IPS-18c (cell line): Measurements from ENCODE around the gene CDK2AP2.
"Not testable (repeated sequence)": the region's sequence is repeated elsewhere in the genome, so short reads cannot be mapped to it uniquely, and the experiment has no call there.

Experiments
- H3K4me3 ChIP-seq: 2 replicates; pipeline ENCODE4 v1.7.0; 2013; ENCODE audit warnings: low read depth, mild to moderate bottlenecking, low read length, moderate library complexity; ENCODE audit not compliant: insufficient read depth
- H3K9me3 ChIP-seq: one replicate; pipeline ENCODE4 v1.6.1; 2013; ENCODE audit warnings: mild to moderate bottlenecking, low read length, moderate library complexity; ENCODE audit not compliant: control insufficient read depth, insufficient read depth

Gene CDK2AP2

GRCh38 chr11:67507864-67508485 lies at the start of gene CDK2AP2:
CDK2AP2 (minus strand) TSS chr11:67508162; CDS start chr11:67508082, 80 bp downstream.
- peak within 1 kb of the TSS; percentile 92 for H3K4me3 ChIP-seq
- no peaks in the 10 kb centered on the region for H3K9me3 ChIP-seq

GRCh38 chr11:67556244-67556643 lies 48.3 kb upstream of the CDK2AP2 start:
- Histone ChIP-seq H3K9me3 (no peaks in the 10 kb centered on the region), H3K4me3 (no peak overlapping the region)

GRCh38 chr11:67551697-67552096 lies 43.7 kb upstream of the CDK2AP2 start:
- H3K9me3 ChIP-seq, H3K4me3 ChIP-seq: not testable (repeated sequence)

GRCh38 chr11:67551127-67551526 lies 43.2 kb upstream of the CDK2AP2 start:
- H3K4me3 ChIP-seq = no peak overlapping the region
- peaks cover 5% of the 10 kb centered on the region for H3K9me3 ChIP-seq

GRCh38 chr11:67548555-67549110 lies 40.7 kb upstream of the CDK2AP2 start:
- H3K9me3 ChIP-seq = peaks cover 5% of the 10 kb centered on the region
- H3K4me3 ChIP-seq = no peak overlapping the region

GRCh38 chr11:67548112-67548511 lies 40.1 kb upstream of the CDK2AP2 start:
- not testable (repeated sequence) for H3K4me3 ChIP-seq, H3K9me3 ChIP-seq

- Histone ChIP-seq H3K4me3 (no peak overlapping the region), H3K9me3 (peaks cover 2% of the 10 kb centered on the region)
Observed at GRCh38 chr11:67545280-67545679, 37.3 kb upstream of the CDK2AP2 start.

GRCh38 chr11:67544616-67545242 lies 36.8 kb upstream of the CDK2AP2 start:
- H3K9me3 ChIP-seq = no peaks in the 10 kb centered on the region
- no peak overlapping the region for H3K4me3 ChIP-seq

GRCh38 chr11:67543585-67543984 lies 35.6 kb upstream of the CDK2AP2 start:
- Histone ChIP-seq H3K9me3 (no peaks in the 10 kb centered on the region), H3K4me3 (no peak overlapping the region)

- Histone ChIP-seq H3K9me3 (no peaks in the 10 kb centered on the region), H3K4me3 (no peak overlapping the region)
Observed at GRCh38 chr11:67542971-67543370, 35.0 kb upstream of the CDK2AP2 start.

- H3K4me3 ChIP-seq = no peak overlapping the region
- H3K9me3 ChIP-seq = no peaks in the 10 kb centered on the region
Observed at GRCh38 chr11:67542169-67542568, 34.2 kb upstream of the CDK2AP2 start.

- Histone ChIP-seq H3K4me3 (no peak overlapping the region), H3K9me3 (peaks cover 5% of the 10 kb centered on the region)
Observed at GRCh38 chr11:67541198-67541597, 33.2 kb upstream of the CDK2AP2 start.

- Histone ChIP-seq H3K4me3 (no peak overlapping the region), H3K9me3 (peaks cover 5% of the 10 kb centered on the region)
Observed at GRCh38 chr11:67539550-67539949, 31.6 kb upstream of the CDK2AP2 start.

GRCh38 chr11:67538823-67539505 lies 31.0 kb upstream of the CDK2AP2 start:
- H3K9me3 ChIP-seq = peaks cover 5% of the 10 kb centered on the region
- H3K4me3 ChIP-seq = no peak overlapping the region

- Histone ChIP-seq H3K4me3 (no peak overlapping the region), H3K9me3 (peaks cover 10% of the 10 kb centered on the region)
Observed at GRCh38 chr11:67538306-67538705, 30.3 kb upstream of the CDK2AP2 start.

- no peak overlapping the region for H3K4me3 ChIP-seq
- H3K9me3 ChIP-seq = peaks cover 11% of the 10 kb centered on the region
Observed at GRCh38 chr11:67535561-67535960, 27.6 kb upstream of the CDK2AP2 start.

- H3K9me3 ChIP-seq = peaks cover 11% of the 10 kb centered on the region
- no peak overlapping the region for H3K4me3 ChIP-seq
Observed at GRCh38 chr11:67534070-67534679, 26.2 kb upstream of the CDK2AP2 start.

- peaks cover 15% of the 10 kb centered on the region for H3K9me3 ChIP-seq
Observed at GRCh38 chr11:67532889-67533288, 24.9 kb upstream of the CDK2AP2 start.

More at GRCh38 chr11:67532889-67533288, 24.9 kb upstream of the CDK2AP2 start:
- no peak overlapping the region for H3K4me3 ChIP-seq
